Measurements from ENCODE around the gene SFRP5.

Gene SFRP5

DNA sequence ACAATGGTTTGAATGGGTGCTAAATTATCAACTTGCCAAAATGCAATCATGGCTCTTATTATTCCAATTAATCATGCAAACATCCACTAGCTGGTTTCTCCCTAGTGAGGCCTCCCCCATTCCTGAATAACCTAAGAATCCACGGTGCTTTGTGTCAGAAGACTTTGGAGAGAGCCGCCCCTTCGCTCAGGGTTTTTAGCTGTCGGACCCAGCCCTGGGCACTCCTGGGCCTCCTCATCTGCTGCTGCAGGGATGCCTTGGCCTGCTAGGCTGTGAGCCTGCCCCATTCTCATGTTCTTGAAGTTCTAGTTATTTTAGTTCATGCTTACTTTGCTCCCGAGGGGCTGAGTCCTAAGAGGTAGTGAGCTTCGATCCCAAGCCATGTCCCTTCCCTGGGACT, 34.1 kb upstream of the SFRP5 start:
- no peak for DNase-seq (ENCODE audit: low spot score)
- Histone ChIP-seq H3K27me3 (ENCODE audit: insufficient read depth, poor library complexity, severe bottlenecking) (no peaks in the 10 kb centered on the region), H3K4me3 (ENCODE audit: severe bottlenecking) (no peak overlapping the region), H3K9me3 (ENCODE audit: severe bottlenecking) (no peaks in the 10 kb centered on the region), H3K4me1 (ENCODE audit: insufficient read depth, poor library complexity, severe bottlenecking) (no peaks in the 10 kb centered on the region), H3K27ac (ENCODE audit: poor library complexity, severe bottlenecking) (no peak overlapping the region), H3K36me3 (ENCODE audit: low read depth) (no peaks in the 10 kb centered on the region)
- no peak for ATAC-seq (ENCODE audit: low read depth)
- TF ChIP-seq, protein P1, sequence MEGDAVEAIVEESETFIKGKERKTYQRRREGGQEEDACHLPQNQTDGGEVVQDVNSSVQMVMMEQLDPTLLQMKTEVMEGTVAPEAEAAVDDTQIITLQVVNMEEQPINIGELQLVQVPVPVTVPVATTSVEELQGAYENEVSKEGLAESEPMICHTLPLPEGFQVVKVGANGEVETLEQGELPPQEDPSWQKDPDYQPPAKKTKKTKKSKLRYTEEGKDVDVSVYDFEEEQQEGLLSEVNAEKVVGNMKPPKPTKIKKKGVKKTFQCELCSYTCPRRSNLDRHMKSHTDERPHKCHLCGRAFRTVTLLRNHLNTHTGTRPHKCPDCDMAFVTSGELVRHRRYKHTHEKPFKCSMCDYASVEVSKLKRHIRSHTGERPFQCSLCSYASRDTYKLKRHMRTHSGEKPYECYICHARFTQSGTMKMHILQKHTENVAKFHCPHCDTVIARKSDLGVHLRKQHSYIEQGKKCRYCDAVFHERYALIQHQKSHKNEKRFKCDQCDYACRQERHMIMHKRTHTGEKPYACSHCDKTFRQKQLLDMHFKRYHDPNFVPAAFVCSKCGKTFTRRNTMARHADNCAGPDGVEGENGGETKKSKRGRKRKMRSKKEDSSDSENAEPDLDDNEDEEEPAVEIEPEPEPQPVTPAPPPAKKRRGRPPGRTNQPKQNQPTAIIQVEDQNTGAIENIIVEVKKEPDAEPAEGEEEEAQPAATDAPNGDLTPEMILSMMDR (IDR thresholded peaks at IDR 0.05; ENCODE audit: poor library complexity, severe bottlenecking), result no peak

DNA sequence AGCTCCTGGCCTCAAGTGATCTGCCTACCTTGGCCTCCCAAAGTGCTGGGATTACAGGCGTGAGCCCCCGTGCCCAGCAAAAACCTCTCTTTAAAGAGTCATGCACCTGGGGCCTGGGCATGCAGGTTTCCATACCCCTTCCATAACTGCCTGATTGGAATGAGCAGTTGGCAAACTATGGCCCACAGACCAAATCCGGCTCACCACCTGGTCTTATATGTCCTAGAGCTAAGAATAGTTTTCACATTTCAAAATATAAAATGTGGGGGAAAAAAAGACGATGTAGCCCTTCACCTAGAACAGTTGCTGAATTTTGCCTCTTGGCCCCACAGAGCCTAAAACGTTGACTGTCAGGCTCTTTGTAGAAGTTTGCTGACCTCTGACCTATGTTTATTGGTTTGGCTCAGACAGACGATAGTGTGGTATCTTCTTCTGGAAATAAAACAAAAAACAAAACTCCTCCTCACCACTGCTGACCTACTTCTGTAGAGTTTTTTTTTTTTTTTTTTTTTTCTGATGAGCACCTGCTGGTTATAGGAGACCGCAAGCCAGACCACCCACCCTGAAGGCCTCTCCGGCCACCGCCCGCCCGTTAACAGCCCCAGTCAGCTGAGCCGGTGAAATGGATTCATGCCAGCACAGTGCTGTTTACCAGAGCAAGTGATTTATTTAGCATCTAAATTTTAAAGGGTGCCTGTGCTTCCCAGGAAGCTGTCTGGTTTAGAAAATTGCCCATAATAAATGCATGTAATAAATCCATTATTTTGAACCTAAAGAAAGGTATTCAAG, 33.5 kb upstream of the SFRP5 start:
- Histone ChIP-seq H3K9me3 (ENCODE audit: severe bottlenecking) (no peaks in the 10 kb centered on the region), H3K27me3 (ENCODE audit: insufficient read depth, poor library complexity, severe bottlenecking) (no peaks in the 10 kb centered on the region), H3K4me1 (ENCODE audit: insufficient read depth, poor library complexity, severe bottlenecking) (no peaks in the 10 kb centered on the region), H3K27ac (ENCODE audit: poor library complexity, severe bottlenecking) (no peak overlapping the region), H3K36me3 (ENCODE audit: low read depth) (no peaks in the 10 kb centered on the region), H3K4me3 (ENCODE audit: severe bottlenecking) (no peak overlapping the region)
- ATAC-seq (ENCODE audit: low read depth) (no peak), DNase-seq (ENCODE audit: low spot score) (no peak)
- TF ChIP-seq, protein P1 (IDR thresholded peaks at IDR 0.05; ENCODE audit: poor library complexity, severe bottlenecking), result no peak

DNA sequence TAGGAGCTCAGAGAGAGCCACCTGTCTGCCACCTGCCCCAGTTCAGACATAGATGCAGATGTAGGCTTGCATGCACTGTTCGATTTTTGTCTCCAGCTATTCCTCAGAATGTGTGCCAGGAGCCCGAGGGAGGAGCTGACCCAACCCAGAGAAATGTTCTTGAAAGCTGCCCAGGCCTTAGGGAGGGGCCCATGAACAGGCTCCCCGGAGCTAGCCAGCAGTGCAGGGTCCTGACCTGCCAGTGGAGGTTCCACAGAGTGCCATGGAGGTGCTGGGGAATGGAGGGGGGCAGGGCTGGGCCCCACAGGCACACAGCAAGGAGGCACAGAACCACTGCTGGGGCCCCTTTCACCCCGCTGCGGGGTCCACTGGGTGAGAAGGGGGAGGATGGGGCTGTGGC, 29.6 kb upstream of the SFRP5 start:
- TF ChIP-seq, protein P1 (IDR thresholded peaks at IDR 0.05; ENCODE audit: poor library complexity, severe bottlenecking), result no peak
- ATAC-seq (ENCODE audit: low read depth) (no peak), DNase-seq (ENCODE audit: low spot score) (no peak)
- no peaks in the 10 kb centered on the region for H3K36me3 ChIP-seq (ENCODE audit: low read depth)
- H3K4me1 ChIP-seq (ENCODE audit: insufficient read depth, poor library complexity, severe bottlenecking), result no peaks in the 10 kb centered on the region
- no peak overlapping the region for H3K27ac ChIP-seq (ENCODE audit: poor library complexity, severe bottlenecking)
- H3K27me3 ChIP-seq (ENCODE audit: insufficient read depth, poor library complexity, severe bottlenecking), result no peaks in the 10 kb centered on the region
- H3K9me3 ChIP-seq (ENCODE audit: severe bottlenecking), result no peaks in the 10 kb centered on the region
- H3K4me3 ChIP-seq (ENCODE audit: severe bottlenecking), result no peak overlapping the region

DNA sequence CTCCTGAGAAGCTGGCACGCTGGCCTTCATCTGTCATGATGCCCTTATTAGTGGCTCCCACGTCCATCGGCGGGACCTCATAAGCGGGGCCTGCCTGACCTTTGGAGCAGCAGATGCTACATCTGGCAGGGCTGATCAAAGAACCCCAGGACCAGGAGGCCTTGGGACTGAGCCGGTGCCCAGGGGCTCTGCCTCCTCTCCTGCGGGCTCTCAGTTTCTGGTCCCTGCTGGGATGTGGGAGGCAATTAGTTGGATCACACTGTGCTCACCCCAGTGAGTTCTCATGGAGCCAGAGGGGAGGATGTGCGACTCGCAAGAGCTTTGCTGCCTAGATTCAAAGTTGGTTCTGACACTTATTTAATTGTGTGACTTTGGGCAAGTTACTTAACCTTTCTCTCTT, 28.7 kb upstream of the SFRP5 start:
- Histone ChIP-seq H3K4me1 (ENCODE audit: insufficient read depth, poor library complexity, severe bottlenecking) (no peaks in the 10 kb centered on the region), H3K36me3 (ENCODE audit: low read depth) (no peaks in the 10 kb centered on the region), H3K4me3 (ENCODE audit: severe bottlenecking) (no peak overlapping the region), H3K27me3 (ENCODE audit: insufficient read depth, poor library complexity, severe bottlenecking) (no peaks in the 10 kb centered on the region), H3K9me3 (ENCODE audit: severe bottlenecking) (no peaks in the 10 kb centered on the region), H3K27ac (ENCODE audit: poor library complexity, severe bottlenecking) (no peak overlapping the region)
- DNase-seq (ENCODE audit: low spot score) (no peak), ATAC-seq (ENCODE audit: low read depth) (no peak)
- TF ChIP-seq, protein P1 (IDR thresholded peaks at IDR 0.05; ENCODE audit: poor library complexity, severe bottlenecking), result no peak

DNA sequence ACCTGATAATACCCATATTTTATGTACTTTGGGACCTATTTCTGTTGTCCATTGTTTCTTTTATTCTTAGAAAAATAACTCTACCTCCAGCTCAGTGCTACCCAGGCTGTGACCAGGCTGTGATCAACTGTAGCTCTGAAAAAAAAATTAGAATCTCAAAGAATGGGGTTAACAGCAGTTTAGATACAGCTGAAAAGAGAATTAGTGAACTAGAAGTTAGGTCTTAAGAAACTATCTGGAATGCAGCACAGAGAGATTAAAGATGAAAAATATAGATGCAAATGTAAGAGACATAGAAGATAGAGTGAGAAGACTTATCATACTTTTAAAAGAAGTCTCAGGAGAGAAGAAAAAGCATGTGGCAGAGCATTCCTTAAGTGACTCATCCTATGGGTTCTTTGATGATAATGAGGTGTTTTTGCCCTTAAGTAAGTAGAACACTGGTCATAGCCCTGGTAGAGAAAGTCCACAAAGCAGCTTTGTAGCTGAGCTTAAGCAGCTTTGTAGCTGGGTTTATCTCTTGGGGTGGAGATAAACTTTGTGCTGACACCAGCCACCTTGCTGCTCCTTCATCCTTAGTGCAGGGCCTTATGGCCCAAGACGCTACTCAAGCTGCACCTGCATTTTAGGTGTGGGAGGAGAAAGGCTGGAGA, 27.3 kb upstream of the SFRP5 start:
- ATAC-seq (ENCODE audit: low read depth) (no peak), DNase-seq (ENCODE audit: low spot score) (no peak)
- TF ChIP-seq, protein P1 (IDR thresholded peaks at IDR 0.05; ENCODE audit: poor library complexity, severe bottlenecking), result no peak

More for the DNA sequence above, 27.3 kb upstream of the SFRP5 start:
- H3K27me3 ChIP-seq (ENCODE audit: insufficient read depth, poor library complexity, severe bottlenecking), result no peaks in the 10 kb centered on the region
- no peaks in the 10 kb centered on the region for H3K36me3 ChIP-seq (ENCODE audit: low read depth)
- H3K9me3 ChIP-seq (ENCODE audit: severe bottlenecking), result no peaks in the 10 kb centered on the region
- no peak overlapping the region for H3K27ac ChIP-seq (ENCODE audit: poor library complexity, severe bottlenecking)
- H3K4me1 ChIP-seq (ENCODE audit: insufficient read depth, poor library complexity, severe bottlenecking), result no peaks in the 10 kb centered on the region
- no peak overlapping the region for H3K4me3 ChIP-seq (ENCODE audit: severe bottlenecking)

Measured in RWPE2 (cell line).